BJ (cell line): ENCODE data around the gene AFM. TPM values are rescaled to one million over a fixed set of nuclear protein-coding genes. Genes with fewer than 3 reads are reported as not detected.

Experiments used
- CTCF ChIA-PET: fragments of 350-600 bp; formaldehyde crosslinking; extraction: SDS; loops from one replicate; lab custom pipeline; 2021; ENCODE audit warnings: antibody characterized with exemption, inconsistent platforms; lab: Yijun Ruan, JAX
- POLR2A ChIA-PET: fragments of 300-600 bp; sonication (Branson Sonifier 250); formaldehyde crosslinking; extraction: SDS; loops from one replicate; lab custom pipeline; 2021; ENCODE audit warnings: antibody characterized with exemption; lab: Charles Lee
- DNase-seq: peaks from one replicate; pipeline ENCODE4 v3.0.0-alpha.2; 2011; ENCODE audit warnings: low read depth
- H3K27me3 ChIP-seq: 2 replicates; pipeline ENCODE4 v1.6.0; 2011; ENCODE audit warnings: low read length; ENCODE audit not compliant: control insufficient read depth, insufficient read depth
- H3K36me3 ChIP-seq: 2 replicates; pipeline ENCODE4 v1.5.1; 2011; ENCODE audit warnings: low read length; ENCODE audit not compliant: control insufficient read depth, insufficient read depth
- H3K4me3 ChIP-seq: 2 replicates; pipeline ENCODE4 v1.5.1; 2011; ENCODE audit warnings: low read depth, mild to moderate bottlenecking, control low read depth, low read length
- CTCF ChIP-seq: IDR thresholded peaks from 2 replicates; pipeline ENCODE4 v1.5.1; 2011; ENCODE audit warnings: low read depth, mild to moderate bottlenecking, control low read depth, inconsistent platforms, low read length, moderate library complexity; ENCODE audit not compliant: insufficient read depth
- polyA plus RNA-seq: library from polyadenylated mRNA; depleted of rRNA; stranded (reverse); fragments of >200 nt; gene quantifications from 2 replicates; pipeline ENCODE4 v1.2.3, GENCODE V29; 2011

AFM gene
- polyA plus RNA-seq, 1 experiment = not detected

DNA sequence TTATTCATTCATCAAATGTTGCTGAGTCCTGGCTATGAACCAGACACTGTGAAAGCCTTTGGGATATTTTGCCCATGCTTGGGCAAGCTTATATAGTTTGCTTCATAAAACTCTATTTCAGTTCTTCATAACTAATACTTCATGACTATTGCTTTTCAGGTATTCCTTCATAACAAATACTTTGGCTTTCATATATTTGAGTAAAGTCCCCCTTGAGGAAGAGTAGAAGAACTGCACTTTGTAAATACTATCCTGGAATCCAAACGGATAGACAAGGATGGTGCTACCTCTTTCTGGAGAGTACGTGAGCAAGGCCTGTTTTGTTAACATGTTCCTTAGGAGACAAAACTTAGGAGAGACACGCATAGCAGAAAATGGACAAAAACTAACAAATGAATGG lies 47.2 kb upstream of the AFM start:
- TF ChIP-seq CTCF = peak; percentile 54
- ChIA-PET CTCF (interaction anchor here (0.8 to 1.9 kb wide), 5 partner anchors 9 to 139 kb away, joined by 3 to 6 read pairs (median 4); no protein-coding TSS in a partner anchor), POLR2A (no interaction called here)
- Histone ChIP-seq H3K4me3 (no peak overlapping the region), H3K36me3 (no peaks in the 10 kb centered on the region), H3K27me3 (no peaks in the 10 kb centered on the region; the same call in 1 of the 2 replicates)
- no peak for DNase-seq

- ChIA-PET CTCF (no interaction called here), POLR2A (no interaction called here)
- no peak for DNase-seq
- Histone ChIP-seq H3K27me3 (no peaks in the 10 kb centered on the region), H3K4me3 (no peak within 1 kb of the TSS), H3K36me3 (no peaks in the 10 kb centered on the region)
- TF ChIP-seq CTCF = no peak
Observed at GRCh38 chr4:73435984-73436383, 45.6 kb upstream of the AFM start, which contains the start of gene AFP. Gene AFP, plus strand, starts transcription at chr4:73436221. Its CDS starts 42 bp downstream, at chr4:73436263.

GRCh38 chr4:73436674-73437557 lies 44.6 kb upstream of the AFM start:
- POLR2A ChIA-PET = no interaction called here
- CTCF ChIA-PET = interaction anchor here (1.9 kb wide), 1 partner anchor 10 kb away, joined by 10 read pairs; no protein-coding TSS in a partner anchor
- no peaks in the 10 kb centered on the region for H3K36me3 ChIP-seq
- no peak for DNase-seq
- TF ChIP-seq CTCF = no peak
- no peak overlapping the region for H3K4me3 ChIP-seq
- 0 out of 2 replicates have a peak, but pooled peaks cover 2% of the 10 kb centered on the region for H3K27me3 ChIP-seq

GRCh38 chr4:73437558-73437956 lies 44.0 kb upstream of the AFM start:
- no peak for DNase-seq
- 0 out of 2 replicates have a peak, but pooled peaks cover 2% of the 10 kb centered on the region for H3K27me3 ChIP-seq

More at GRCh38 chr4:73437558-73437956, 44.0 kb upstream of the AFM start:
- H3K36me3 ChIP-seq = no peaks in the 10 kb centered on the region
- POLR2A ChIA-PET = no interaction called here
- H3K4me3 ChIP-seq = no peak overlapping the region
- TF ChIP-seq CTCF = no peak
- CTCF ChIA-PET = interaction anchor here (1.0 to 1.9 kb wide), 2 partner anchors 9 to 20 kb away, joined by 4 to 10 read pairs; no protein-coding TSS in a partner anchor
